A673 (cell line): Measurements from ENCODE around the gene HMCN2. TPM values are rescaled to one million over a fixed set of nuclear protein-coding genes. Genes with fewer than 3 reads are reported as not detected.

ENCODE experiments used
- BruUV-seq: library from RNA; stranded (reverse); fragments of 400-500 nt; replicated peaks from 2 replicates; lab custom pipeline; 2021; lab: Mats Ljungman, UMichigan
- CTCF ChIA-PET: fragments of 300-600 bp; sonication (Branson Sonifier 250); formaldehyde crosslinking; loops from one replicate; lab custom pipeline; 2022; ENCODE audit warnings: antibody characterized with exemption; lab: Charles Lee
- POLR2A ChIA-PET: fragments of 300-600 bp; sonication (Branson Sonifier 250); formaldehyde crosslinking; loops from one replicate; lab custom pipeline; 2022; ENCODE audit warnings: antibody characterized with exemption; ENCODE audit not compliant: low non-redundant PET; lab: Charles Lee
- DNase-seq: peaks from one replicate; pipeline ENCODE4 v3.0.0-alpha.2; 2015; ENCODE audit warnings: low spot score
- H3K27ac ChIP-seq: fragments of 200-600 bp; sonication (generic); 2 replicates; pipeline ENCODE4 v1.5.1; 2016; ENCODE audit warnings: mixed run types, low read depth, mild to moderate bottlenecking, mixed read lengths, antibody characterized with exemption, low read length; ENCODE audit not compliant: poor library complexity, severe bottlenecking
- H3K27me3 ChIP-seq: fragments of 200-600 bp; sonication (generic); replicated peaks from 2 replicates; pipeline ENCODE4 v1.6.1; 2017; ENCODE audit warnings: mixed run types, low read depth, mild to moderate bottlenecking, mixed read lengths, antibody characterized with exemption, low read length; ENCODE audit not compliant: insufficient read depth, poor library complexity
- H3K36me3 ChIP-seq: fragments of 200-600 bp; sonication (generic); 2 replicates; pipeline ENCODE4 v1.6.1; 2016; ENCODE audit warnings: mixed run types, mild to moderate bottlenecking, mixed read lengths, antibody characterized with exemption, low read length; ENCODE audit not compliant: insufficient read depth, poor library complexity, severe bottlenecking
- H3K4me1 ChIP-seq: fragments of 200-600 bp; sonication (generic); 2 replicates; pipeline ENCODE4 v1.6.1; 2017; ENCODE audit warnings: mixed run types, mild to moderate bottlenecking, mixed read lengths, antibody characterized with exemption, low read length; ENCODE audit not compliant: insufficient read depth, poor library complexity, severe bottlenecking
- H3K4me3 ChIP-seq: fragments of 200-600 bp; sonication (generic); 2 replicates; pipeline ENCODE4 v1.5.1; 2016; ENCODE audit warnings: low read depth, mixed run types, mild to moderate bottlenecking, mixed read lengths, low read length; ENCODE audit not compliant: poor library complexity, severe bottlenecking
- H3K9me3 ChIP-seq: fragments of 200-600 bp; sonication (generic); 2 replicates; pipeline ENCODE4 v1.6.1; 2016; ENCODE audit warnings: mixed run types, low read depth, mild to moderate bottlenecking, mixed read lengths, antibody characterized with exemption, low read length; ENCODE audit not compliant: poor library complexity, severe bottlenecking
- CTCF ChIP-seq: fragments of 300-800, 200-600 bp; sonication (generic); conservative IDR thresholded peaks from 2 replicates; pipeline ENCODE4 v1.5.1; 2017; ENCODE audit warnings: low read depth, mild to moderate bottlenecking, antibody characterized with exemption, low read length, moderate library complexity, mixed read lengths
- EZH2 ChIP-seq: fragments of 200-600 bp; sonication (generic); IDR thresholded peaks from 2 replicates; pipeline ENCODE4 v1.6.1; 2017; ENCODE audit warnings: borderline replicate concordance, low read depth, mild to moderate bottlenecking, mixed read lengths, antibody characterized with exemption, low read length; ENCODE audit not compliant: poor library complexity, severe bottlenecking
- intact Hi-C: fragments of 100-400 bp; cut with micrococcal nuclease; formaldehyde crosslinking; loops from one replicate; pipeline ENCODE4 v1.10.0; 2022; ENCODE audit not compliant: unreplicated experiment
- total RNA-seq: library from RNA; stranded (reverse); gene quantifications from 2 replicates; pipeline ENCODE4 v1.2.3, GENCODE V29; 2021

HMCN2 gene
- total RNA-seq, 1 experiment from 2014 or later, result 0.28 TPM

- BruUV-seq, result no TSS peak
- H3K27me3 ChIP-seq, result peaks cover 15% of the 10 kb centered on the region
- no peaks in the 10 kb centered on the region for H3K9me3 ChIP-seq
- DNase-seq, result no peak
- no peaks in the 10 kb centered on the region for H3K36me3 ChIP-seq
- H3K27ac ChIP-seq, result no peak overlapping the region
- ChIA-PET POLR2A (interaction anchor here (0.6 kb wide), 1 partner anchor 356 kb away, joined by 6 read pairs; no protein-coding TSS in a partner anchor), CTCF (no interaction called here)
- intact Hi-C loops, result no loop called here
- H3K4me3 ChIP-seq, result no peak overlapping the region
- TF ChIP-seq EZH2 (no peak), CTCF (no peak)
- no peaks in the 10 kb centered on the region for H3K4me1 ChIP-seq
Measured at GRCh38 chr9:130316430-130316829, 50.9 kb downstream of the HMCN2 start.

GRCh38 chr9:130319300-130319699 lies 53.7 kb downstream of the HMCN2 start:
- CTCF ChIA-PET, result no interaction called here
- H3K27ac ChIP-seq, result no peak overlapping the region
- no peak overlapping the region for H3K4me3 ChIP-seq
- intact Hi-C loops, result no loop called here
- POLR2A ChIA-PET, result no interaction called here
- H3K4me1 ChIP-seq, result no peaks in the 10 kb centered on the region
- H3K36me3 ChIP-seq, result no peaks in the 10 kb centered on the region
- BruUV-seq, result no TSS peak
- H3K27me3 ChIP-seq, result peaks cover 39% of the 10 kb centered on the region
- DNase-seq, result no peak
- H3K9me3 ChIP-seq, result no peaks in the 10 kb centered on the region
- TF ChIP-seq CTCF (no peak), EZH2 (no peak)

GRCh38 chr9:130319944-130320712 lies 54.6 kb downstream of the HMCN2 start:
- intact Hi-C loops, result no loop called here
- H3K36me3 ChIP-seq, result no peaks in the 10 kb centered on the region
- H3K4me3 ChIP-seq, result no peak overlapping the region
- no peak for DNase-seq
- BruUV-seq, result no TSS peak
- peaks cover 43% of the 10 kb centered on the region for H3K27me3 ChIP-seq
- CTCF ChIA-PET, result no interaction called here
- POLR2A ChIA-PET, result no interaction called here
- H3K9me3 ChIP-seq, result no peaks in the 10 kb centered on the region
- no peaks in the 10 kb centered on the region for H3K4me1 ChIP-seq
- TF ChIP-seq EZH2 (no peak), CTCF (no peak)
- H3K27ac ChIP-seq, result no peak overlapping the region
